Measurements from ENCODE around the gene STK38. TPM values are rescaled to one million over a fixed set of nuclear protein-coding genes. Genes with fewer than 3 reads are reported as not detected.

Gene STK38
- total and polyA plus RNA-seq, 2 of the 13 experiments (the other 11 are each of a cell fraction or from before 2014, with no cell fraction given) = 10.3 to 20.7 TPM

DNA sequence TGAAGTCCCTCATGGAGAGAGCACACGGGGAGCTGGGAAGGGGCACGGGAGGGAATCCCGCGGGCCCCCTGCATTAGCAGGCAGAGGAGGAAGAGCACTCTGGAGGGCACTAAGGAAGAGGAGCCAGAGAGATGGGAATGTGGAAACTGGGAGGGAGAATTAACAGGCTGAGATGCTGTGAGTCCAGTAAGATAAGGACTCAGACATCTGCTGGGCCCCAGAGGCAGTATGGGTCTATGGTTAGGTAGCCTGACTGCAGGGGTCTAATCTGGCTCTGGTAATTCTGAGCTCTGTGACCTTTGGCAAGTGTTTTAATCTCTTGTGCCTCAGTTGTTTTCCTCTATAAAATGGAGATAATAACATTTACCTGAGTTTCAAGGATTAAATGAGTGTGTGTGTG lies 31.2 kb upstream of the STK38 start:
- no peaks in the 10 kb centered on the region for H3K27me3 ChIP-seq (ENCODE audit: control insufficient read depth in 1 of 2, insufficient read depth in 2 of 2, low read length in 2 of 2)
- ChIA-PET CTCF (ENCODE audit: low intra/inter-chr PET ratio, low total read pairs) (no interaction called here), POLR2A (interaction anchor here (1.4 to 2.7 kb wide), 2 partner anchors 10 to 15 kb away, joined by 4 to 29 read pairs; partner anchors contain the start of gene SRSF3)
- H3K9me3 ChIP-seq (ENCODE audit: low read length) = no peaks in the 10 kb centered on the region
- in situ Hi-C loops (cut with HindIII; ENCODE audit: extremely low pct_ligation_motif_present, low pct_unique_long_range_greater_than_20kb) = no loop called here
- no peaks in the 10 kb centered on the region for H3K36me3 ChIP-seq (replicated peaks in 1 of 2; ENCODE audit: control insufficient read depth in 1 of 2, insufficient read depth in 2 of 2, low read length in 2 of 2)
- no peak for ATAC-seq
- H3K4me3 ChIP-seq (replicated peaks in 1 of 3; ENCODE audit: insufficient read depth in 1 of 3, low read depth in 2 of 3, low read length in 3 of 3) = no peak overlapping the region
- no peak for FAIRE-seq
- H2AFZ ChIP-seq (ENCODE audit: low read length) = peak overlapping the region; percentile 43
- H3K79me2 ChIP-seq (ENCODE audit: insufficient read depth, low read length) = no peaks in the 10 kb centered on the region
- intact Hi-C loops (cut with micrococcal nuclease; ENCODE audit: unreplicated experiment) = loop anchor here (2.0 kb wide), 1 partner anchor 14 kb away; no protein-coding TSS in a partner anchor
- peaks cover 61% of the 10 kb centered on the region for H3K4me1 ChIP-seq (ENCODE audit: insufficient read depth, low read length)
- H4K20me1 ChIP-seq (ENCODE audit: insufficient read depth, low read length) = no peaks in the 10 kb centered on the region
- no peak for DNase-seq (ENCODE audit: low spot score)
- WGBS (ENCODE audit: low lambda C conversion rate) = 72% methylated on average over 4 of the region's 4 CpGs
- TF ChIP-seq SP4 (CRISPR knock-in tag; IDR thresholded peaks at IDR 0.05) (no peak), SP1 (IDR thresholded peaks at IDR 0.05) (no peak), SP1 (CRISPR knock-in tag; IDR thresholded peaks at IDR 0.05) (no peak), NRL (CRISPR knock-in tag; IDR thresholded peaks at IDR 0.05; ENCODE audit: borderline replicate concordance) (no peak), PRPF4 (IDR thresholded peaks at IDR 0.05; ENCODE audit: low read depth, low read length, poor library complexity, severe bottlenecking) (no peak), ZNF432 (CRISPR knock-in tag; IDR thresholded peaks at IDR 0.05; ENCODE audit: borderline replicate concordance) (no peak), ZNF234 (CRISPR knock-in tag; conservative IDR thresholded peaks at IDR 0.05) (no peak), ZNF549 (CRISPR knock-in tag; IDR thresholded peaks at IDR 0.05) (no peak), PPARG (CRISPR knock-in tag; conservative IDR thresholded peaks at IDR 0.05) (no peak), HDAC2 (CRISPR knock-in tag; IDR thresholded peaks at IDR 0.05) (no peak), BRD4 (CRISPR knock-in tag; IDR thresholded peaks at IDR 0.05) (no peak), SMARCC2 (IDR thresholded peaks at IDR 0.05) (no peak), ZNF709 (CRISPR knock-in tag; IDR thresholded peaks at IDR 0.05) (no peak), ERF (CRISPR knock-in tag; IDR thresholded peaks at IDR 0.05) (no peak), JUNB (CRISPR knock-in tag; IDR thresholded peaks at IDR 0.05; ENCODE audit: borderline replicate concordance) (no peak), ZNF660 (CRISPR knock-in tag; IDR thresholded peaks at IDR 0.05; ENCODE audit: borderline replicate concordance, low read depth) (no peak), EHMT2 (IDR thresholded peaks at IDR 0.05; ENCODE audit: borderline replicate concordance, low read depth, low read length) (no peak), ZNF317 (CRISPR knock-in tag; IDR thresholded peaks at IDR 0.05) (no peak), ZNF737 (CRISPR knock-in tag; IDR thresholded peaks at IDR 0.05; ENCODE audit: borderline replicate concordance) (no peak)
- TF ChIP-seq, protein P1, sequence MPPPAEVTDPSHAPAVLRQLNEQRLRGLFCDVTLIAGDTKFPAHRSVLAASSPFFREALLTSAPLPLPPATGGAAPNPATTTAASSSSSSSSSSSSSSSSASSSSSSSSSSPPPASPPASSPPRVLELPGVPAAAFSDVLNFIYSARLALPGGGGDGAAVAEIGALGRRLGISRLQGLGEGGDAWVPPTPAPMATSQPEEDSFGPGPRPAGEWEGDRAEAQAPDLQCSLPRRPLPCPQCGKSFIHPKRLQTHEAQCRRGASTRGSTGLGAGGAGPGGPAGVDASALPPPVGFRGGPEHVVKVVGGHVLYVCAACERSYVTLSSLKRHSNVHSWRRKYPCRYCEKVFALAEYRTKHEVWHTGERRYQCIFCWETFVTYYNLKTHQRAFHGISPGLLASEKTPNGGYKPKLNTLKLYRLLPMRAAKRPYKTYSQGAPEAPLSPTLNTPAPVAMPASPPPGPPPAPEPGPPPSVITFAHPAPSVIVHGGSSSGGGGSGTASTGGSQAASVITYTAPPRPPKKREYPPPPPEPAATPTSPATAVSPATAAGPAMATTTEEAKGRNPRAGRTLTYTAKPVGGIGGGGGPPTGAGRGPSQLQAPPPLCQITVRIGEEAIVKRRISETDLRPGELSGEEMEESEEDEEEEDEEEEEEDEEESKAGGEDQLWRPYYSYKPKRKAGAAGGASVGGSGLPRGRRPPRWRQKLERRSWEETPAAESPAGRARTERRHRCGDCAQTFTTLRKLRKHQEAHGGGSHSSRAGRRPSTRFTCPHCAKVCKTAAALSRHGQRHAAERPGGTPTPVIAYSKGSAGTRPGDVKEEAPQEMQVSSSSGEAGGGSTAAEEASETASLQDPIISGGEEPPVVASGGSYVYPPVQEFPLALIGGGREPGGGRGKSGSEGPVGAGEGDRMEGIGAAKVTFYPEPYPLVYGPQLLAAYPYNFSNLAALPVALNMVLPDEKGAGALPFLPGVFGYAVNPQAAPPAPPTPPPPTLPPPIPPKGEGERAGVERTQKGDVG (CRISPR knock-in tag; IDR thresholded peaks at IDR 0.05; ENCODE audit: borderline replicate concordance) = no peak
- TF ChIP-seq, protein P2, sequence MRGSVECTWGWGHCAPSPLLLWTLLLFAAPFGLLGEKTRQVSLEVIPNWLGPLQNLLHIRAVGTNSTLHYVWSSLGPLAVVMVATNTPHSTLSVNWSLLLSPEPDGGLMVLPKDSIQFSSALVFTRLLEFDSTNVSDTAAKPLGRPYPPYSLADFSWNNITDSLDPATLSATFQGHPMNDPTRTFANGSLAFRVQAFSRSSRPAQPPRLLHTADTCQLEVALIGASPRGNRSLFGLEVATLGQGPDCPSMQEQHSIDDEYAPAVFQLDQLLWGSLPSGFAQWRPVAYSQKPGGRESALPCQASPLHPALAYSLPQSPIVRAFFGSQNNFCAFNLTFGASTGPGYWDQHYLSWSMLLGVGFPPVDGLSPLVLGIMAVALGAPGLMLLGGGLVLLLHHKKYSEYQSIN (CRISPR knock-in tag; IDR thresholded peaks at IDR 0.05; ENCODE audit: borderline replicate concordance) = no peak
- H3K9ac ChIP-seq (ENCODE audit: insufficient read depth, low read depth, low read length) = no peak overlapping the region
- H3K27ac ChIP-seq (ENCODE audit: extremely low read length, insufficient read depth, low read length) = no peak overlapping the region
- H3K4me2 ChIP-seq (ENCODE audit: low read depth, low read length) = peak overlapping the region; percentile 58
- no TSS peak for BruUV-seq (replicated peaks)
